CD4-positive, alpha-beta T cell treated with Interleukin-12 subunit alpha and Interleukin-12 subunit beta, for 1 hour (primary cell): ENCODE measurements around the gene ACKR2.

Source experiments
- DNase-seq: peaks from one replicate; pipeline ENCODE4 v3.0.0-alpha.2; 2020

The ACKR2 gene

GRCh38 chr3:42830437-42831320, 21.4 kb downstream of the ACKR2 start:
- peak; percentile 2 for DNase-seq

GRCh38 chr3:42831321-42831713, 22.1 kb downstream of the ACKR2 start:
- DNase-seq = peak; percentile 79

GRCh38 chr3:42836150-42837123, 27.2 kb downstream of the ACKR2 start:
- DNase-seq = no peak

GRCh38 chr3:42838571-42838970, 29.3 kb downstream of the ACKR2 start:
- DNase-seq = no peak

- peak; percentile 50 for DNase-seq
These were observed 30.4 kb downstream of the ACKR2 start for GRCh38 chr3:42839616-42840015.

GRCh38 chr3:42841332-42841731, 32.1 kb downstream of the ACKR2 start:
- no peak for DNase-seq

- DNase-seq = no peak
These were observed 34.6 kb downstream of the ACKR2 start for GRCh38 chr3:42843713-42844411.

GRCh38 chr3:42844412-42844713, 35.1 kb downstream of the ACKR2 start:
- no peak for DNase-seq

- no peak for DNase-seq
These were observed 35.6 kb downstream of the ACKR2 start for GRCh38 chr3:42844815-42845214.

- peak; percentile 18 for DNase-seq
These were observed 37.7 kb downstream of the ACKR2 start for GRCh38 chr3:42846685-42847522.

- DNase-seq = no peak
These were observed 38.5 kb downstream of the ACKR2 start for GRCh38 chr3:42847731-42848130.

GRCh38 chr3:42849017-42849416, 39.8 kb downstream of the ACKR2 start:
- DNase-seq = no peak

GRCh38 chr3:42850263-42850662, 41.0 kb downstream of the ACKR2 start:
- DNase-seq = no peak

GRCh38 chr3:42851228-42851834, 42.1 kb downstream of the ACKR2 start:
- DNase-seq = no peak

- no peak for DNase-seq
These were observed 43.2 kb downstream of the ACKR2 start for GRCh38 chr3:42852441-42852840.

- no peak for DNase-seq
These were observed 43.8 kb downstream of the ACKR2 start for GRCh38 chr3:42853056-42853455.

- no peak for DNase-seq
These were observed 44.6 kb downstream of the ACKR2 start for GRCh38 chr3:42853739-42854302.

GRCh38 chr3:42855219-42855546, 45.9 kb downstream of the ACKR2 start:
- no peak for DNase-seq

- no peak for DNase-seq
These were observed 46.5 kb downstream of the ACKR2 start for GRCh38 chr3:42855547-42856380.

- no peak for DNase-seq
These were observed 47.3 kb downstream of the ACKR2 start for GRCh38 chr3:42856544-42856943.
